ENCODE results near the gene ITGA3.

The ITGA3 gene

DNA sequence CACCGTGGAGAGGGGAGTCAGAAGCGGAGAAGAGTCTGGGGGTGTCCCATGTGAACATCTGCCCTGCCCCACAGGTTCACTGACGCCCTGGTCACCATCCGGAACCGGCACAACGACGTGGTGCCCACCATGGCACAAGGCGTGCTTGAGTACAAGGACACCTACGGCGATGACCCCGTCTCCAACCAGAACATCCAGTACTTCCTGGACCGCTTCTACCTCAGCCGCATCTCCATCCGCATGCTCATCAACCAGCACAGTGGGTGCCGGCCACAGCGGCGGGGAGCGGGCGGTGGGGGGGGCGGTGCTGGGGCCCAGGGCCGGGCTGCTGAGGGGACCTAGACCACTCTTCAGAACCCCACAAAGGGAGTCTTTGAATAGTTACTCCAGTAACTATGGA lies 49.9 kb downstream of the ITGA3 start:
- no peaks in the 10 kb centered on the region for H3K36me3 ChIP-seq (ENCODE audit: insufficient read depth)
- no peak overlapping the region for H3K9ac ChIP-seq
- H3K4me2 ChIP-seq = no peak overlapping the region
- H4K20me1 ChIP-seq (ENCODE audit: insufficient read depth) = no peaks in the 10 kb centered on the region
- no peaks in the 10 kb centered on the region for H3K4me1 ChIP-seq (ENCODE audit: low read depth, poor library complexity, severe bottlenecking)
- no peak overlapping the region for H3K4me3 ChIP-seq (IDR thresholded peaks at IDR 0.05; ENCODE audit: insufficient read depth, low read depth, low read length)
- H3K79me2 ChIP-seq (ENCODE audit: insufficient read depth, low read depth) = no peaks in the 10 kb centered on the region
- no peak for TF ChIP-seq CTCF (conservative IDR thresholded peaks at IDR 0.05; ENCODE audit: low read depth, low read length)
- no peak overlapping the region for H2AFZ ChIP-seq (ENCODE audit: low read depth)
- H3K27ac ChIP-seq = no peak overlapping the region
- no peaks in the 10 kb centered on the region for H3K27me3 ChIP-seq (ENCODE audit: insufficient read depth, low read depth)

DNA sequence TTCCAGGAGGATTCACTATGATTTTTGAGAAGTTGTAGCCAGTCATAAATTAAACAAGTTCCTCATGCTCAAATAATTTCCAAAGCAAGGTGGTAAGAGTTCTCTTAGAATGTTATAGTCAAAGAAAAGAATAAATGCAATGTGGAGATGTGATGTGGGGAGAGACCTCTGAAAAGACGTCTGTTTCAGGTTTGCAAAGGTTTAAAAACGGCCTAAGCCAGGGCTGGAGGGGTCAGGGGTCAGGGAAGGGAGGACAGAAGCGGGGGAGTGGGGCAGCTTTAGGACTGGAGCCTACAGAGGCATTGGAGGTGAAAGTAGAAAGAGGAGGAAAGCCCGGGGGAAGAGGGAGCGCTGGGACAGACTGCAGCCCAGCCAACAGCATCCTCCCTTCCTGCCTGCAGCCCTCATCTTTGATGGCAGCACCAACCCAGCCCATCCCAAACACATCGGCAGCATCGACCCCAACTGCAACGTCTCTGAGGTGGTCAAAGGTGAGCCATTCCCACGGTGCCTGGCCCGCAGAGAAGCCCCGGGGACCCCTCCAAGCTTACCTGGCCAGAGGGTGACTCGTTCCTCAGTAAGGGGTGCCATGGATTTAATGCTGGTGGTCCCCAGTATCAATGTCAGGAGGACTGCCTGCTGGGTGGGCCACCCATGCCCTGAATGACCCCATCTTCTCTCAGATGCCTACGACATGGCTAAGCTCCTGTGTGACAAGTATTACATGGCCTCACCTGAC lies 50.7 kb downstream of the ITGA3 start:
- no peak overlapping the region for H3K27ac ChIP-seq
- no peaks in the 10 kb centered on the region for H3K27me3 ChIP-seq (ENCODE audit: insufficient read depth, low read depth)
- no peak overlapping the region for H3K4me3 ChIP-seq (IDR thresholded peaks at IDR 0.05; ENCODE audit: insufficient read depth, low read depth, low read length)
- H4K20me1 ChIP-seq (ENCODE audit: insufficient read depth) = no peaks in the 10 kb centered on the region
- no peaks in the 10 kb centered on the region for H3K36me3 ChIP-seq (ENCODE audit: insufficient read depth)
- no peak for TF ChIP-seq CTCF (conservative IDR thresholded peaks at IDR 0.05; ENCODE audit: low read depth, low read length)
- H3K79me2 ChIP-seq (ENCODE audit: insufficient read depth, low read depth) = no peaks in the 10 kb centered on the region
- H3K4me1 ChIP-seq (ENCODE audit: low read depth, poor library complexity, severe bottlenecking) = no peaks in the 10 kb centered on the region
- H2AFZ ChIP-seq (ENCODE audit: low read depth) = no peak overlapping the region
- H3K4me2 ChIP-seq = no peak overlapping the region
- no peak overlapping the region for H3K9ac ChIP-seq

DNA sequence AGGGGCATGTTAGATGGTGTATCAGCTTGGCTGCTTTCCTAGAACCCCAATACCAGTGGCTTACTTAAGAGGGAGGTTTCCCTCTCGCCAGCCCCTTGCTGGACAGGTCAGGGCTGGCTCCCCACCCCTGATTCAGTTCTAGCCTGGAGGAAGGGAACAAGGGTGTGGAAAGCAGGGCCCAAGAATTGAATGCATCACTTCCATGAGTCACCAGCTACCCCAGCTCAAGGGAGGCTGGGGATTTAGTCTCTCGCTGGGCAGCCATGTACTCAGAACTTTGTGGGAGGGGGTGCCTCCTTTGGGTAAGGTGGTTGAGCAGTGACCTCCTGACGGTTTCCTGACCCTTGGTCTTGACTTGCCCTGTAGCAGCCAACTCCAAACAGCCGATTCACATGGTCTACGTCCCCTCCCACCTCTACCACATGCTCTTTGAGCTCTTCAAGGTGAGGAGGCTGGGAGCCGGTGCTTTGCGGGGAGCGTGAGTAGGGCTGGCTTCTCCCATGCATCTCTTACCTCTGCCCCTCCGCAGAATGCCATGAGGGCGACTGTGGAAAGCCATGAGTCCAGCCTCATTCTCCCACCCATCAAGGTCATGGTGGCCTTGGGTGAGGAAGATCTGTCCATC lies 52.0 kb downstream of the ITGA3 start:
- Histone ChIP-seq H3K27me3 (ENCODE audit: insufficient read depth, low read depth) (no peaks in the 10 kb centered on the region), H3K27ac (no peak overlapping the region), H4K20me1 (ENCODE audit: insufficient read depth) (no peaks in the 10 kb centered on the region), H3K4me3 (IDR thresholded peaks at IDR 0.05; ENCODE audit: insufficient read depth, low read depth, low read length) (no peak overlapping the region), H3K36me3 (ENCODE audit: insufficient read depth) (no peaks in the 10 kb centered on the region), H3K4me2 (no peak overlapping the region), H3K79me2 (ENCODE audit: insufficient read depth, low read depth) (no peaks in the 10 kb centered on the region), H3K9ac (no peak overlapping the region), H2AFZ (ENCODE audit: low read depth) (no peak overlapping the region), H3K4me1 (ENCODE audit: low read depth, poor library complexity, severe bottlenecking) (no peaks in the 10 kb centered on the region)
- TF ChIP-seq CTCF (conservative IDR thresholded peaks at IDR 0.05; ENCODE audit: low read depth, low read length) = no peak

DNA sequence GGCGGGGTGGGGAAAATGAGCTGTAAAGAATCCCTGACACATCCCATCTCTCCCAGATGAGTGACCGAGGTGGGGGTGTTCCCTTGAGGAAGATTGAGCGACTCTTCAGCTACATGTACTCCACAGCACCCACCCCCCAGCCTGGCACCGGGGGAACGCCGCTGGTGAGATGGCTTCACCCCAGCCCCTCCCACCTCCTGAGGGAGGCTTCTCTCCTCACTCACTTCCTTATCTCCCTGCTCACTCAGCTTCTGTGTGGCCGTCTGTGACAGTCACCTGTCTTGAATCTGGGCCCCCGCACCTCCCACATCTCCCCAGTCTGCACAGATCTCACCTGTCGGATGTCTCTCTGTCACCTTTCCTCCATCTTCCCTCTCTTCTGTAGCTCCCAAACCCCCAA lies 52.6 kb downstream of the ITGA3 start:
- Histone ChIP-seq H3K4me3 (IDR thresholded peaks at IDR 0.05; ENCODE audit: insufficient read depth, low read depth, low read length) (no peak overlapping the region), H3K4me1 (ENCODE audit: low read depth, poor library complexity, severe bottlenecking) (no peaks in the 10 kb centered on the region), H3K4me2 (no peak overlapping the region), H3K27me3 (ENCODE audit: insufficient read depth, low read depth) (no peaks in the 10 kb centered on the region), H3K27ac (no peak overlapping the region), H3K36me3 (ENCODE audit: insufficient read depth) (no peaks in the 10 kb centered on the region), H2AFZ (ENCODE audit: low read depth) (no peak overlapping the region), H4K20me1 (ENCODE audit: insufficient read depth) (no peaks in the 10 kb centered on the region), H3K9ac (no peak overlapping the region), H3K79me2 (ENCODE audit: insufficient read depth, low read depth) (no peaks in the 10 kb centered on the region)
- TF ChIP-seq CTCF (conservative IDR thresholded peaks at IDR 0.05; ENCODE audit: low read depth, low read length) = no peak
